GM18520 (cell line): Measurements from ENCODE around the gene MAN1A1.

Experiments
- ATAC-seq: cut with Tn5 transposase; IDR thresholded peaks from one replicate; pipeline ENCODE4 v1.9.1; 2021; ENCODE audit not compliant: unreplicated experiment

The MAN1A1 gene

GRCh38 chr6:119204719-119205118, 144.8 kb downstream of the MAN1A1 start:
- no peak for ATAC-seq

- ATAC-seq = no peak
Measured at GRCh38 chr6:119201480-119201879, 148.1 kb downstream of the MAN1A1 start.

GRCh38 chr6:119200512-119201175, 148.9 kb downstream of the MAN1A1 start:
- ATAC-seq = no peak

- ATAC-seq = no peak
Measured at GRCh38 chr6:119197271-119197670, 152.3 kb downstream of the MAN1A1 start.

GRCh38 chr6:119196715-119197114, 152.8 kb downstream of the MAN1A1 start:
- no peak for ATAC-seq

- ATAC-seq = no peak
Measured at GRCh38 chr6:119195848-119196247, 153.7 kb downstream of the MAN1A1 start.

- no peak for ATAC-seq
Measured at GRCh38 chr6:119195204-119195603, 154.4 kb downstream of the MAN1A1 start.

- no peak for ATAC-seq
Measured at GRCh38 chr6:119193707-119194106, 155.9 kb downstream of the MAN1A1 start.

- ATAC-seq = no peak
Measured at GRCh38 chr6:119192200-119192599, 157.4 kb downstream of the MAN1A1 start.

GRCh38 chr6:119190176-119190575, 159.4 kb downstream of the MAN1A1 start:
- ATAC-seq = no peak

GRCh38 chr6:119189498-119189897, 160.1 kb downstream of the MAN1A1 start:
- no peak for ATAC-seq

GRCh38 chr6:119187596-119187995, 162.0 kb downstream of the MAN1A1 start:
- ATAC-seq = no peak

- ATAC-seq = no peak
Measured at GRCh38 chr6:119186490-119186889, 163.1 kb downstream of the MAN1A1 start.

GRCh38 chr6:119184008-119184648, 165.4 kb downstream of the MAN1A1 start:
- no peak for ATAC-seq

- no peak for ATAC-seq
Measured at GRCh38 chr6:119183457-119183856, 166.1 kb downstream of the MAN1A1 start.

- ATAC-seq = no peak
Measured at GRCh38 chr6:119182875-119183274, 166.7 kb downstream of the MAN1A1 start.

GRCh38 chr6:119182216-119182803, 167.3 kb downstream of the MAN1A1 start:
- ATAC-seq = no peak

- no peak for ATAC-seq
Measured at GRCh38 chr6:119181046-119181445, 168.5 kb downstream of the MAN1A1 start.

GRCh38 chr6:119179842-119180241, 169.7 kb downstream of the MAN1A1 start:
- ATAC-seq = no peak

- ATAC-seq = no peak
Measured at GRCh38 chr6:119179062-119179461, 170.5 kb downstream of the MAN1A1 start.

- ATAC-seq = no peak
Measured at GRCh38 chr6:119176445-119176844, 173.1 kb downstream of the MAN1A1 start.
